HS-27A (cell line): ENCODE results near the gene NR2F1-AS1.

Experiments
- DNase-seq: peaks from one replicate; pipeline ENCODE4 v3.0.0-alpha.2; 2012; ENCODE audit warnings: low read depth, missing footprints

The NR2F1-AS1 gene

DNA sequence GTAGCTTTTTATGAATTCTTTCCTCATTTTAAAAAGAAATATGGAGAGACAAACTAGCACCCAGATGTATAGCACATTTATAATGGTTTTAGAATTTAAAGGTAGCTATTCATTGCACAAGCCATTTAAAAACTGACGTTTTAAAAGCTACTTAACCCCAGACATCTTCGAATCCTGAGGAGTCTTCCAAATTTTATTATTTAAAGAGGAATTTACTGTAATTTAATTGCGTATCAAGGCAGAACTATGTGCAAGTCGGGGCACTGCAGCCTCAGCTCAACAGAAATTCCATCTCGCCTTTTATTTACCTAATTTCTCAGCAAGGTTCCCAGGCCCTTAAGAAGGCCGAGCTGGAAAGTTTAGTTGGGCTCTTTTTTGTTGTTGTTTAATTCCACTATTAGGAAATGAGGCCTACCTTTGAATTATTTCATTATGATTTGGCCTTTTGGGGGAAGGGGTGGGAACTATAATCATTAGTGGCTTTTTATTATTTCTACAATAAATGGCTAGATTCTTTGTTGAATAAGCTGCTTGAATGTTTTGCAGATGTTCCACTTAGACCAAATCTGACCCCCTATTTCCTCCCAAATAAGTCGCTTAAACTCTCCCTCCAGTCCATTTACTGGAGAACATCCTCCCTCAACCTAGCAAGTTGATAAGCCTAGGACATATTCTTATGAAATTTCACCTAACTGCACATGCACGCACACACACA lies 22.2 kb upstream of the NR2F1-AS1 start:
- DNase-seq: no peak

DNA sequence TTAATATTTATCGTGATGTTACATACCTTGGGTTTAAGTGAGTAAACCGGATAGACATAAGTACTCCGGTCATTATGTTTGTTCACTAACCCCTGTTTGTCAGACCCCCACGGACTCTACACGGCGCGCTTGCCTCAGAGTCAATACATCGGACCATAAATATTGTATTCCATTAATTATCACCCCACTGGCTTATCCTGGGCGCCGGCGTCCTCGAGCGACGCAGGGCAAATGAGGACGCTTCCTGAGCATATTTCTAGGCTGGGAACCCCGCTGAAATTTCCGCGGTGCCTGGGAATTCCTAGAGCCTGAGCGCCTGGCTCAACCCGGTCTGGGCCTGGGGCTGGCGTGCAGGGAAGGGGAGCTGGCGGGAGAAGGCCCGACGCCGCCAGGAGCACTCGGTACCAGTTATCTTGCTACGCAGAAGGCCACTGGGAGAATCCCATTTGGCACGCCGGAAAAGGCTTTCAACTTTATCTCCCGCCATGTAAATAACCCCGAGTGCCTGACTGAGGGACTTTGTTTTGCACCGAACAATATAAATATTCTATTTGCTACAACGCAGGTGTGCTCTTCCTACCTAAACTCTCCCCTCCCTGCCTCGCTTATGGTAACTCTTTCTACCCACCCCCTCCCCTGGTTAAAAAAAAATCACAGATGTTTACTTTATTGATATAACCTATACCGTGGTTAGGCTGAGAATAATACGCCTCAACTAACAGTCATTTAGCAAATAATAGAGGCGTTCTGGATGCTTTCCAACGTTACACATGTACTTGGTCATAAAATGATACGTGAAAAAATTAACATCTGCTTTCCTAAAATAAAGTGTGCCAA lies 21.4 kb upstream of the NR2F1-AS1 start:
- DNase-seq: no peak

DNA sequence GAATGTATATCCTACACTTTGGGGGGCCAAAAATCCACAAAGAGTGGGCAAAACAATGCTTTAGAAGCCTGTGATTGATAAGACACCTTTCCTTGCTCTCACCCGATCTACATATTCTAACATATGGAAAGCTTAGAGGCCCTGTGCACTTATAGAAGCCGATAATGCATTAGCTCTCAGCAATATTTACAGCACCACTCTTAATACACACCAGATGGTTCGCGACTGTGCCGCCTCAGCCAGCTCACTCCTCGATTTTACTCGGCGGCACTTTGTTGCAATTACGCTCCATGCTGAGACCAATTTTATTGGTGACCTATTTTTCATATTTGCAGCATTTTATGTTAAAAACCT lies 20.8 kb upstream of the NR2F1-AS1 start:
- no peak for DNase-seq

DNA sequence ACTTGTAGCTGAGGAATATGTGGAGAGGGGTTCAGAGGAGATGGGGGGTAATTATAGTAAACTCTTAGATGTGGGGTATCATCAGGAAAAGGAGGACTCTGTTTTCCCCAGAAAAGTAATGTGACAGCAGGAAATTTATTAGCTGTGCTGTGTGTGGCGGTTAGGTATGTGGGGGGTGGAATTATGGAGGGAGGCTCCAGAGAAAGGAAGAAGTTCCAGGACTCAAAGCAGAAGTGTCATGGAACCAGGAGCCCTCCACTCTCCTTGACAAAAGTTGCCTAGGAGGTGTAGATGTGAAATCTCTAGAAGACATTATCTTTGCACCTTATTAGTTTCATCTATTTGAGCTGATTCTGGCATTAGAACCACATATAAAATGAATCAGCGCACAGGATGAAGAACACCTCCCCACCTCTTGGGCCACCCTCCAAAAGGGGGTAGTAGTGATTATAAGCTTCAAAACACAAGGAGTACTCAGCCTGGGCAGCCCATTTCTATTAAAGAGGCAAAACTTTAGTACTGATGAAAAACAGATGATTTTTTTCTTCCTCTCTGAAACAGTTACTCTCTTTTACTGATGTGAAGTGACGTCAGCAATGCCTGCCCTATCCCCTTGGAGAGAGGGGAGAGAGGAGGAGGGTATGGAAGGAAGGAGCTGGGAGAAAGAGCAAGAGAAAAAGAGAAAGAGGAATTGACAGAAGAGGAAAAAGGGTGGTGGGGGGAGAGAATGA lies 20.2 kb upstream of the NR2F1-AS1 start:
- no peak for DNase-seq

DNA sequence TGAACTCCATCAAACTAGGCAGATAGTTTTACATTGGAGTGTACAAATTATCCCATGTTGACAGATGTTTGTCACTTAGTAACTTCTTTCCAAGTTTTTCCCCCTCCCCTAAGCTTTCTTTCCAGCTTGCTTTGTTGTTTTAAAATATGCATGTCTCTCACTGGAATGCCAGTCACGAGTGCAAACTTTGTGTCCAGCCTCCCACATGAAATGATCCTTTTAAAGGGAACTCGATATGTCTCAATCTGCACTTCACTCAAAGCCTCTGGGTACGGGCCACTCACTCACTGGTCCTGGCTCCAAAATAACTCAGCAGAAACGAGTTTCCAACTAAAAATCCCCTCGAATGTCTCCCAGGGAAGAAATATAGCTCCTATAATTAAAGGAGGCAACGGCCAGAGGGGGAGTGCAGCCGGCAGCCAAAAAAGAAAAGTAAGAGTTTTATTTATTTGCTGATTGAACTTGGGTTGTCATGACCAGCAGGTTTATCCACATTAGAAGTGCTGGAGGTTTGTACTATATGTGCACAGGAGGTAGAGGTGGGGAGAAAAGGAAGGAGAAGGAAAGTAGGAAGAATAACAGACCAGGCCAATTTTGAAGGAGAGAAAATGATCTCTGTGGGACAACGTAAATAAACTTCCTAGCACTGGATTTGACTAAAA lies 19.5 kb upstream of the NR2F1-AS1 start:
- DNase-seq: no peak

DNA sequence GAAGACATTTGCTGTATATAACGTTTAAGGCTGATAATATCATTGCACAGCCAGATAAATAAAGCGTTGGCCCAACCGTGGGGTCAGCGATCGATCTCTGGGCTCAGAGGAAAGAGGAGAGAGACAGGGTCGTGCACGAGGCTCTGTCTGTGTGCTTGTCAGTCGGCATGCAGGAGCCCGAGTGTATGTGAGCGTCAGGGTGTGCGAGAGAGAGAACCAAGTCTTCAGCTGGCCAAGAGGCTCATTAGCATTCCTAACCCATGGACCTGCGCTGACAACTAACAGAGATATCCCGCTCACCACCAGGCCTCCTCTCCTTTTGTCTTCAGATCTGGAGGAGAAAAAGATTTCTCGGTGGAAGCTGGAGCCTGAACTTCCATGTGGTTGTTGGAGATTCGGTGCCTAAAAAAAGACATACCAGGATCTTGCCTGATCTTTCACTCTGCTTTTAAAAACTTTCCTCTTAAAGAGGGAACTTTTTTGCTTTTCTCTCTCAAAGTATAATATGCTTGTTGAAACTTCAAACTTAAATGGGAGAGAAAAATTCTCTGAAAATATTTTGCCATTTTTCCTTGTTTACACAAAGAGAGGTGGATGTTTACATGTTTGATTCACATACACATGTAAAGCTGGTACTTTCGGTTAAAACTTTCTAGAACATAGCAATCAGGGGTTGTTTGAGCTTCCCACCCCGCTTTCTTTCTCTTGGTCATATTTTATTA lies 18.5 kb upstream of the NR2F1-AS1 start:
- DNase-seq: no peak

DNA sequence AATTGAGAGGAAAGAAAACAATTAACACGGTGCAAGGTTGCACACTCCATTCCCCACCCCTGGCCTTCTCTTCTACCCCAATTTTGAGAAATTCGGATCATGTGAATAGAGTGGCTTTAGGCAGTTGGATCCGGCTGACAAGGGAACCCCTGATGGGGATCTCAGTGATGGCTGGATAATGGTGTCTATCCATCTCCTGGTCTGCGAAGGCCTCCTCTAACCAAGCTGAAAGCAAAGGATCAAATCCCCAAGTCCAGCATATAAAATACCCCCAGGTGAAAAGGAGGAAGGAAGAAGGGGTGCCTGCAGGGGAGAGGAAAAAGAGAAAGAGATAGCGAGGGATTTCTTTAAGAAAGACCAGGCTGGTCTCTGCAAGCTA lies 18.0 kb upstream of the NR2F1-AS1 start:
- DNase-seq: no peak

DNA sequence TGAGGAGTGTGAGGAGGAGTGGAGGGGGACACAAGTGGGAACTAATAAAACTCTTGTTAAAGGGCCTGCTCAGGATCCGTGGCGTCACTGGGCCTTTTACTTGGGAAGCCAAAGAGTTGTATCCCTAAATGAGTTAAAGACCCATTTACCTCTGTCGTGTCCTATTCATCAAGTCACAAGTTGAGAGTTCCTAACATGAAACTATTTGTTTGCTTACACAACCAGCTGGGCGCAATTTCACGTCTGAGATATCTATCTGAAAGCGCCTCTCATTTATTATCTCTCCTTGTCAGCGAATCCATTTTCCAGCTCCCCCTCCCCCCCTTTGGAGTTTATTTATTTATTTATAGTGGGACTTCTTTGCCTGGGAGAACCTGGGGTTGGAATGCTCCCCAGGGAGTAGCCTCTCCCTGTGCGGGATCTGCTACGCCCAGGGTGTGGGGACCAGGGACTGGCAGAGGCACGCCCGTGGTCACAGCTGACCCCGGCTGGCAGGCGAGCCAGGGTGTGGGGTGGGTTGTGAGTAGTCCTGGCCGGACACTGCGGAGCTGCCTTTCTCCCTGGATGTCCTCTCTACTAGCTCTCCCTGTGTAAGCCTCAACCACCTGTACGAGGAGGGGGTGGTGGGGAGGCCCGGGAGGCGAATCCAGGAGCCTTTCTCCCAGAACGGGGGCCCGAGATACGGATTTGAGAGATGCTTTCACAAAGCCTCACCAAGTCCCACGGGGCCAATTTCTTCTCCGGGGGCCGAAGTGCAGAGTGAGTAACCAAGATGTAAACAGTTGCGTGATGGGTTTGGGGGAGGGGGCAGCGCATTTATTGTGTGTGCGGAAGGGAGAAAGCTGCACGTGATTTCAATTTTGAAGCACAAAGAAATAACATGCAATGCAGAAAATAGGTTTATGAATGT lies 17.3 kb upstream of the NR2F1-AS1 start:
- no peak for DNase-seq

DNA sequence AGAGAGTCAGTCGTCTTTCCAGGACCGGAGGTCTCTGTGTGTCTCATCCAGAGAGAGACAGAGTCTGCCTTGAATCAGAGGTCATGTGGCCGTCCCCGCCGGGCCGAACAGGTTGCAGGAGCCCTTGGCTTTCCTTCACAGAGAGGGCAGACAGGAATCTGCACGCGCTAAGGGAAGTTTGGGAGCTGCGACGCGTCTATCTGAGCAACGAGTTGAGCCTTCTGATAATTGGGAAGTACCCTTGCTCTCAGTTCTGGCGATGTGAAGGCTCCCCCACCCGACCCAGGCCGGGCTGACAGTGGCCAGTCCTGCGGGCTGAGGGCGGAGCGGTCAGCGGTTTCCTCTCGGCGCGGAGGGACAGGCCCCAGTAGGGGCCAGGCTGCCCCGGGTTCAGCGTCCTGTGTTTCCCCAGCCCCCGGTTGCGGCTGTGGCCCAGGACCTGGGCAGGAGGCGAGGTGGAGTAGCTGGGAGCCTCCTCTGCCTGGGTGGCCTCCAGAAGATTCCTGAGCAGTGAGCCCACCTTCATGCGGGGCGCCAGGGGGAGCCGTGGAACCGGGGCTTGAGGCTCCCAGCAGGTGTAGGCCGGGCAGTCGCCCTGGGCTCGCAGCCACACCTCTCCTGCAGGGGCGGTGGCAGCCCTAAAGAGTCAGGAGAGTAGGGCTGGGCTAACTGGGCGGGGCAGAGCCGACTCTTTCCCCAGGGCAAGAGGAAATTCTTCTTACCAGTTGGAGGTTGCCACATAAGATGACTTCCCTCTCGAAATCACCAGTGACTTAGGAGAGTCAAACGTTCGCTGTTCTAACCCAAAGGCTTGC lies 15.9 kb upstream of the NR2F1-AS1 start:
- no peak for DNase-seq

DNA sequence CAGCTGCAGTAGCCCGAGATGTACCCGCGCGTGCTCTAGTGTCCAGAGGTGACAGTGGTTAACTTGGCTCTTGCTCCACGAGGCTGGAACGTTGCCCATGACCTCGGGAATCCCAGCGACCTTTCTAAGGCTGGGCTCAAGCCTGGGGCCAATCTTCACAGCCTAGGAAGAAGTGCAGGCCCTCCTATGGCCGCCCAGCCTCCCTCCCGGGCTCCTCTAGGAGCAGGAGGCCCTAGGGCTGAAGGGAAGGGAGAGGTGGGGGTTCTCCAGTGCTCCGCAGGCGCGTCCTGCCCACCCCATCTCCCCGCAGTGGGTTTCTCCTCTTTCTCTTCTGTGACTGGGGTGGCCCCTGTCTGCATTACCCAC lies 15.3 kb upstream of the NR2F1-AS1 start:
- DNase-seq: no peak

DNA sequence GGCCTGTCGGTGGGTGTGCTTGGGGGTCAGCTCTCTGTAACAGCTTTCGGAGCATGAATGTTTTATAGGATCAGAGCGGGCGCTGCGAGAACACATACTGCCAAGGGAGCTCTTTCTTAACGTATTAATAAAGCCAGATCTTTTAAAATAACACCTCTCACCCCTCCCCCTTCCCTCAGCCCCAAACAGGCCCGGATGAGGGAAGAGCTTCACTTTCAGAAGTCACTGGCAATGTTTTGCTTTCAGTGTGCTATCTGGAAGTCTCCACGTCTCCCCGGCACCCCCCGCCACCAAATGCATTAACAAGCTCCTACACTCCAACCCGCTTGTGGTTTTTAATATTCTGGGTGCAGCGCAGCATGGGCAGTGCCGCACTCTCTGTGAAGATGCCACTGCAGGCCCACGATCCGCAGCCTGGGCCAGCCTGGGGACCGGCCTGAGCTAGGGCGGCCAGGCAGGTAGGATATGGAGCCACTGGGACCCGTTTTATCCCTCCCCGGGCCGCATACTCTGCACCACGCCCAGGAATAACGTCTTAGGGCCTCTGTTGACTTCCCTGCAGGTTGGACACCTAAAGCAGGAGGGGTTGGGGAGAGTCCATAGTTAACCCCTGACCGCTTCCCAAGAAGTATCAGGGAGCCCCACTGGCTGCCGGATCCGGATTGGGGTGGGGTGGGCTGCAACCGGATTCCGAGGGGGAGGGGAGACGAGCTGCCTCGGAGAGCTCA lies 14.6 kb upstream of the NR2F1-AS1 start:
- no peak for DNase-seq

DNA sequence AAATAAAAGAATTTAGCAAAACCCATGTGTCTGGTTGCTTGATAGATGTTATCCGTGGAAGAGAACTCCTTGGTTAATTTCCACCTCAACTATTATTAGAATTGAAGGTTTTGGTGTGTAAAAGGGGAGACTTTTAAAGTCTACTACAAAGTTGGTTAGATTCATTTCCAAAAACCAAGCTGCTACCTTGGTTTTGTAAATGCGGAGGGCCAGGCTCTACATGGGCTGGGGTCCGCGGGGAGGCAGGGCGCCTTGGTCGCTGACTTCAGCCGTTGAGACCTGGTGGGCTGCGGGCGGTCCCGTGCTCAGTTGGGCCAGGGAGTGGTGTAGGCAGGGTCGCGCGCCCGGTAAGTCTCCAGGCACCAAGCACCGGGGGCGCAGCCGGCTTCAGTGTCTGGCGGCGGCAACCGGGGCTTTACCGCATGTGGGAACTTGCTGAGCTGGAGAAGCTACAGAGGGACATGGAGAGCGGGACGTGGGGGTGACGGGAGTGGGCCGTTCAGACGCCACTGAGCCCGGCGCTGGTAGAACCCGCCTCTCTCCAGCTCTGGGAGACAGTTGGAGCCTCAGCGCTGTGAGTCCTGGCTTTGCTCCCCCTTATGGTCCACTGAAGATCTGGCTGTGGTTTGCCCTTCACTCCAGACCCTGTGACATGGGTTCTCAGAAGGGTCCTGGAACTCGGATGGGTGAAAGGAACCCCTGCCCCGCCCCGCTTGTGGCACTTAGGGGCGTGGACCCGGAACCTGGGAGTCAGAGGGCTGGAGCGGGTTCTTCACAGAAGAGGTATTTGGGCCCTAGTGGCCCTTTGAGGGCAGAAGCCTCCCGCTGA lies 13.8 kb upstream of the NR2F1-AS1 start:
- no peak for DNase-seq

DNA sequence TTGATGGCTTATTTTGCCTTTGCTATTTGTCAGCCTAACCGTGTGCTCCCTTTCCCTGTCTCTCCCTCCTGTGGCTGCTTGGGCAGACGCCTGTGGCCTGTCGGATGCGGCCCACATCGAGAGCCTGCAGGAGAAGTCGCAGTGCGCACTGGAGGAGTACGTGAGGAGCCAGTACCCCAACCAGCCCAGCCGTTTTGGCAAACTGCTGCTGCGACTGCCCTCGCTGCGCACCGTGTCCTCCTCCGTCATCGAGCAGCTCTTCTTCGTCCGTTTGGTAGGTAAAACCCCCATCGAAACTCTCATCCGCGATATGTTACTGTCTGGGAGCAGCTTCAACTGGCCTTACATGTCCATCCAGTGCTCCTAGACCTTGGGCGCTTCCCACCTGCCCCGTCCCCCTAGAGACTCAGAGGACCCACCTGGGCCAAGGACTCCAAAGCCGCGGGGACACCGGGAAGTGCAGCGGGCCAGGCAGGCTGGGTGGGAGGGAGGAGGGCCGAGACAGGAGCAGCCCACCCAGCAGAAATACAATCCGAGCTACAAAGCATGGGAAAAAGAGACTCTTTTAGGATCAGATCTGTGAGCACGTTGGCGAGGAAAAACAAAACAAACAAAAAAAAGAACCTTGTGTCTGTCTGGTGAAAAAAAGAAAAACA lies 12.6 kb upstream of the NR2F1-AS1 start:
- DNase-seq: no peak

DNA sequence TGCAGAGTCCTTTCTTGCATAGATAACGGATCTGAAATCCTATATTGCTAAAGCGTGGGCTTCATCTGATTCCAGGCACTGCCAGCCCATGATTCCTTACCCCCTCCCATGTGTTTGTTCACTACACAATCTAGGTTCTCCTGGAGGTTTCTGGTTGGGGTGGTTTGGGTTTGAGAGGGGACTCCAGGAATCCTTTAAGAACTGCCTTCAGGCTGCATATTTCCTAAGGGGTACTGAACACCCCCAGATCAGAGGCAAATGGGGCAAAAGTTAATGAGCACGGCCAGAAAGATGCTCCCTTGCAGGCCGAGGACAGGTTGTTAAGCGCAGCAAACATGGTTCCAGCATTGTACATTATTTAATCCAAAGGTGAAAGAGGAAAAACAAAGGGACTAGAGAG lies 11.9 kb upstream of the NR2F1-AS1 start:
- no peak for DNase-seq

DNA sequence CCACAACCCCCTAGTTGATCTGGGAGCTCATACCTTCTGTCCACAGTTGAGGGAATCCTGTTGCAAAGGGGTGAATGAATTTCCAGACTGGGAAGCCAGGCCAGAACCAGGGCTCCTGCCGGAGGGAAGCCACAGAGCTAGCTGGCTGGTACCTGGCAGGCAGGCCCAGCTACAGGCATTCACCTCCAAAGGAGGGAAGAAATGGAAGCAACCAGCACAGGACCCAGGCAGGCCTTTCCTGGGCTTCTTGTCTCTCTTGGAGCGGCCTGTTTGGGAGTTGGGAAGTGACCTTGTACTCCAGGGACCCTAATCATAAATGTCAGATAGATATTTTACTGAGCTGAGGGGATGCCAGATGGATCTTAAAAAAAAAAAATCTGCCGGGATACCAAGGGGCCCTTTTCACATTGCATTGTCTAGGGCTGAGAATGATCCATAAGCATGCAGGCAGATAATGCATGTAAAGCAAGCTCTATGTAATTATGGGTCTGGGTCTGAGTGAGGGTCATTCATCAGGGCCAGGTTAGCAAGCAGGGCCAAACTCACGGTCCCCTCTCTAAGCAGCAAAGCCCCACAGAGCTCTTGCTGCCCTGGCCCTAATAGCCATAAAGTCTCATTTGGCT lies 10.4 kb upstream of the NR2F1-AS1 start:
- DNase-seq: no peak

DNA sequence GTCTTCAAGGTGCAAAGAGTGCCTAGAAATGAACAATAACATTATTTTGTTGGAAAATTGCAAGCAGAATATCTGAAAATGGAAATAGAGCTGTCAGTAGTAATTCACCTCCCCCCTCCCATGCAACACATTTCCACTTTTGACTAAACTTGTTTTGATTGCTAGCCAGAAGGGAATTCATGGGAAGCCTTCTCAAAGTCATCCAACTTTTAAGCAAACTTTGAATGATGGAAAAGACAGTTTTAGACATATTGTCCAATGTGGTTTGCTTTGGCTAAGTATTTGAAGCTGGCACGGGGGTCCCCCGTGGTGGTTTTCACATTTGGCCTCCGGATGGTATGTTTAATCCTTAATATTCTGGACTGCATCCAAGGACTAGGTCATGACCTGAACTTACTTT lies 9.5 kb upstream of the NR2F1-AS1 start:
- DNase-seq: no peak

DNA sequence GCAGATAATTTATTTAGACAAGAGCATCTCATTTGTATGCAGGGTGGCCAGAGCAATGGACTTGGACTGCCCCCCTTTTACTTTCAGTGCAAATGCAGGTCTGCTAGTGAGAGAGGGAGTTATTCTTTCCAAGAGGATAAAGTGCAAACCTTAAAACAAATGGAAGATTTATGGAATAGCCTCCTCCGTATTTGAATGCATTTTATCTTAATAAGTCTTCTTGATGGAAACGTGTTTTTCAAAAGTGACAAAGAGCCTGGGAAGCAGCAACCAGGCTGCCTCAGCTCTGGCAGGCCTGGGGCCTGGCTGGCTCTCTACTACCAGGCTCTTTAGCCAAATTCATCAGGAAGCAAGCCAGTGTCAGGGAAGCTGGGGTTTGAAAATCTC lies 8.8 kb upstream of the NR2F1-AS1 start:
- DNase-seq: no peak
